ENCODE results near the gene ATP2B3.

DNA sequence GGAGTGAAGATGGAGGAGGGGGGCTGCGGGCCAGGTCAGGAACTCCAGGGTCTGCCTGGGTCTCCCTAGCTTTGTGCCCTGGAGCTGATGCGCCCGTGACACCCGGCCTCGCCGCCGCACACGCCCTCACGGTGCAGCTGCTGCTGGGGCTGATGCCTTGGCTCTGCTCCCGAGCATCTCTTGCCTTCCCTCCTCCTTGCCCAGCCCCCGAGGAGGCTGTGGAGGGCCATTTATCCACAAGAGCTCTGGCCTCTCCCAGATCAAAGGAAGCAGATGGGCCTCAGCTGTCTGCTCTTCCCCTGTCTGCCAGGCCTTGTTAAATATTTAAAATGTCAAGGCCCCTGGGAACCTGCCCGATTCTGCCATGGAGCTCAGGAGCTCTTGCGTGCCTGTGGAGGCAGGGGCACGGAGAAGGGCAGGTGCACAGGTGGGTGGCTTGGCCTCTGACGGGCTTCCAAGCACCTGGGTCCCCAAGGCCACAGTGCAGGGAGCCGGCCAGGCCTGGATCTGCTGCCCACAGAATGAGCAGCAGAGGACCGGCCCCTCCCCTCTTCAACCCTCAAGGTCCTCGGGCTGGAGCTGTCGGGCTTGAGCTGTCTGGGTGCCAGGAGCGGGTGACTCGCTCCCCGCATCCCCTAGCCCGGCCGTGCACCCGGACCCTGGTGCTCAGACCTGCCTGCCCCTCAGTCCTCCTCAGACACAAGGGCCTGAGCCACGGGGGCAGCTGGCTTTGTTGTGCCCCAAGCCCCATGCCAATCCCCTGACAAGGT lies 20.3 kb downstream of the ATP2B3 start:
- TF ChIP-seq, protein P1, sequence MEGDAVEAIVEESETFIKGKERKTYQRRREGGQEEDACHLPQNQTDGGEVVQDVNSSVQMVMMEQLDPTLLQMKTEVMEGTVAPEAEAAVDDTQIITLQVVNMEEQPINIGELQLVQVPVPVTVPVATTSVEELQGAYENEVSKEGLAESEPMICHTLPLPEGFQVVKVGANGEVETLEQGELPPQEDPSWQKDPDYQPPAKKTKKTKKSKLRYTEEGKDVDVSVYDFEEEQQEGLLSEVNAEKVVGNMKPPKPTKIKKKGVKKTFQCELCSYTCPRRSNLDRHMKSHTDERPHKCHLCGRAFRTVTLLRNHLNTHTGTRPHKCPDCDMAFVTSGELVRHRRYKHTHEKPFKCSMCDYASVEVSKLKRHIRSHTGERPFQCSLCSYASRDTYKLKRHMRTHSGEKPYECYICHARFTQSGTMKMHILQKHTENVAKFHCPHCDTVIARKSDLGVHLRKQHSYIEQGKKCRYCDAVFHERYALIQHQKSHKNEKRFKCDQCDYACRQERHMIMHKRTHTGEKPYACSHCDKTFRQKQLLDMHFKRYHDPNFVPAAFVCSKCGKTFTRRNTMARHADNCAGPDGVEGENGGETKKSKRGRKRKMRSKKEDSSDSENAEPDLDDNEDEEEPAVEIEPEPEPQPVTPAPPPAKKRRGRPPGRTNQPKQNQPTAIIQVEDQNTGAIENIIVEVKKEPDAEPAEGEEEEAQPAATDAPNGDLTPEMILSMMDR (conservative IDR thresholded peaks at IDR 0.05; ENCODE audit: low read depth, low read length), result no peak
- TF ChIP-seq RAD21 (IDR thresholded peaks at IDR 0.05; ENCODE audit: low read length) (no peak), CEBPB (IDR thresholded peaks at IDR 0.05; ENCODE audit: low read depth, low read length) (no peak), POLR2A (IDR thresholded peaks at IDR 0.05; ENCODE audit: low read depth, low read length) (no peak), MAFK (IDR thresholded peaks at IDR 0.05; ENCODE audit: low read depth, low read length) (no peak), SMC3 (IDR thresholded peaks at IDR 0.05; ENCODE audit: low read depth, low read length) (no peak), BHLHE40 (IDR thresholded peaks at IDR 0.05; ENCODE audit: low read depth, low read length) (no peak), MAZ (IDR thresholded peaks at IDR 0.05; ENCODE audit: borderline replicate concordance, low read depth, low read length) (no peak)
- TF ChIP-seq, protein P2, sequence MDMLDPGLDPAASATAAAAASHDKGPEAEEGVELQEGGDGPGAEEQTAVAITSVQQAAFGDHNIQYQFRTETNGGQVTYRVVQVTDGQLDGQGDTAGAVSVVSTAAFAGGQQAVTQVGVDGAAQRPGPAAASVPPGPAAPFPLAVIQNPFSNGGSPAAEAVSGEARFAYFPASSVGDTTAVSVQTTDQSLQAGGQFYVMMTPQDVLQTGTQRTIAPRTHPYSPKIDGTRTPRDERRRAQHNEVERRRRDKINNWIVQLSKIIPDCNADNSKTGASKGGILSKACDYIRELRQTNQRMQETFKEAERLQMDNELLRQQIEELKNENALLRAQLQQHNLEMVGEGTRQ (IDR thresholded peaks at IDR 0.05; ENCODE audit: low read depth, low read length), result no peak
